Suprapubic skin (tissue), 3 donors: ENCODE data around the gene SOX6.

Experiments
- POLR2A ChIP-seq, 2 donors: fragments of 450-650 bp; IDR thresholded peaks; one replicate each; pipeline ENCODE4 v1.6.1; 2017; ENCODE audit warnings: antibody characterized with exemption in 2 of 2, mild to moderate bottlenecking in 2 of 2, moderate library complexity in 2 of 2
- TF ChIP-seq, protein P1 (sequence below), 2 donors: fragments of 200-600 bp in 1 of 2; fragments of 450-650 bp in 1 of 2; sonication (generic) in 1 of 2; IDR thresholded peaks; one replicate each; pipeline ENCODE4 v1.5.1; 2016 to 2019; ENCODE audit warnings: antibody characterized with exemption in 2 of 2, mild to moderate bottlenecking in 1 of 2, moderate library complexity in 1 of 2

DNA sequence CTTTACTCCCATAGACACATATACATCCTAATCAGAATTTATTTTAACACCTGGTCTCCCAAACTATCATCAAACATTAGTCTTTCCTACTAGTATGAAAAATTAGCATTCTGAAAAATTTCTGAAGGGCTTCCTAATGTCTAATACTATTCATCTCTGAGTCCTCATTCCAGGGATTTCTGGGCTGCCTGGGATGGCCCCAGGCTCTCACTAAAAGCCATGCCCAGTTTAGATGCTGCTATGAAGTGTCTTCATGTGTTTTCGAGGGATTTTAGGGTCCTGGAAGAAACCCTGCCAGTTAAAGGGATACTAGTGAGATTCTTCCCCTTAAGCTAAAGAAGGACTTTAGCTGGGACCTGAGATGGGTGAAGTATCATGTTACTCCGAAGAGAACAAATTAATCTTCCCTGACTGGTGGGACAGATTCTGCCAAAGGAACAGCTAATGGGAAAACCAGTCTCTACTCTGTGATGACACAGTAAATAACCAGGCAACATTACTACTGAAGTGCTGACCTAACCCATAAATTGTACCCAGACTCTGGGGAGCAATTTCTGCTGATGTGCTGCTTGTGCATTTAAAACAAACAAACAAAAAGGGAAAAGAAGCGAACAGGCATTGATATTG lies 342.6 kb downstream of the SOX6 start:
- TF ChIP-seq, protein P1, sequence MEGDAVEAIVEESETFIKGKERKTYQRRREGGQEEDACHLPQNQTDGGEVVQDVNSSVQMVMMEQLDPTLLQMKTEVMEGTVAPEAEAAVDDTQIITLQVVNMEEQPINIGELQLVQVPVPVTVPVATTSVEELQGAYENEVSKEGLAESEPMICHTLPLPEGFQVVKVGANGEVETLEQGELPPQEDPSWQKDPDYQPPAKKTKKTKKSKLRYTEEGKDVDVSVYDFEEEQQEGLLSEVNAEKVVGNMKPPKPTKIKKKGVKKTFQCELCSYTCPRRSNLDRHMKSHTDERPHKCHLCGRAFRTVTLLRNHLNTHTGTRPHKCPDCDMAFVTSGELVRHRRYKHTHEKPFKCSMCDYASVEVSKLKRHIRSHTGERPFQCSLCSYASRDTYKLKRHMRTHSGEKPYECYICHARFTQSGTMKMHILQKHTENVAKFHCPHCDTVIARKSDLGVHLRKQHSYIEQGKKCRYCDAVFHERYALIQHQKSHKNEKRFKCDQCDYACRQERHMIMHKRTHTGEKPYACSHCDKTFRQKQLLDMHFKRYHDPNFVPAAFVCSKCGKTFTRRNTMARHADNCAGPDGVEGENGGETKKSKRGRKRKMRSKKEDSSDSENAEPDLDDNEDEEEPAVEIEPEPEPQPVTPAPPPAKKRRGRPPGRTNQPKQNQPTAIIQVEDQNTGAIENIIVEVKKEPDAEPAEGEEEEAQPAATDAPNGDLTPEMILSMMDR (IDR thresholded peaks at IDR 0.05) = no peak
- no peak for TF ChIP-seq POLR2A (IDR thresholded peaks at IDR 0.05)
